Brain microvascular endothelial cell (primary cell): ENCODE measurements around the gene CBFA2T3.

Experiments used
- DNase-seq: peaks from one replicate; pipeline ENCODE4 v3.0.0-alpha.2; 2020
- H3K27ac ChIP-seq: fragments of 250-450 bp; sonication (Bioruptor Pico); 2 replicates; pipeline ENCODE4 v1.5.1; 2020; ENCODE audit warnings: mild to moderate bottlenecking, moderate library complexity
- H3K27me3 ChIP-seq: fragments of 250-450 bp; sonication (Bioruptor Pico); replicated peaks from 2 replicates; pipeline ENCODE4 v1.5.1; 2020; ENCODE audit warnings: mild to moderate bottlenecking
- H3K36me3 ChIP-seq: fragments of 250-450 bp; sonication (Bioruptor Pico); replicated peaks from 2 replicates; pipeline ENCODE4 v1.5.1; 2020; ENCODE audit warnings: mild to moderate bottlenecking
- H3K4me3 ChIP-seq: 2 replicates; pipeline ENCODE4 v1.5.1; 2011; ENCODE audit warnings: low read depth, mild to moderate bottlenecking, control low read depth, low read length, moderate library complexity
- in situ Hi-C: cut with HindIII; loops from 2 replicates; pipeline ENCODE4 v1.10.0; 2017; ENCODE audit warnings: low sequenced_read_pairs, low pct_ligation_motif_present
- TF ChIP-seq, protein P1 (sequence below): IDR thresholded peaks from 2 replicates; pipeline ENCODE4 v1.5.1; 2011; ENCODE audit warnings: low read depth, mild to moderate bottlenecking, moderate library complexity, low read length, control low read depth, inconsistent platforms; ENCODE audit errors: missing control alignments

The CBFA2T3 gene

DNA sequence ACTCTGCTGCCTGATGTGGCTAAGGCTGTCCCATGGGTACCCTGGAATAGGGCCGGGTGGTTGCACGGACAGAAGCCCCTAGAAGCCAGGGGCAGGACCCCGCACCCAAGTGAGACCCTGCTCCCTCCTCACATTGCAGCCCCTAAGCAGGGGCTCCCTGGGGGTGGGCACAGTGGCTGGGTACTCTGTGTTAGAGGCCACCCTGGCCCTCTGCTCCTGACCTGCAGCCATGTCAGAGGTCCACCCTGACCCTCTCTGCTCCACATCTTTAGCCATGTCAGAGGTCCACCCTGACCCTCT lies 2.1 kb downstream of the CBFA2T3 start:
- in situ Hi-C loops = no loop called here
- no peak overlapping the region for H3K27ac ChIP-seq
- H3K27me3 ChIP-seq = peaks cover 35% of the 10 kb centered on the region
- TF ChIP-seq, protein P1, sequence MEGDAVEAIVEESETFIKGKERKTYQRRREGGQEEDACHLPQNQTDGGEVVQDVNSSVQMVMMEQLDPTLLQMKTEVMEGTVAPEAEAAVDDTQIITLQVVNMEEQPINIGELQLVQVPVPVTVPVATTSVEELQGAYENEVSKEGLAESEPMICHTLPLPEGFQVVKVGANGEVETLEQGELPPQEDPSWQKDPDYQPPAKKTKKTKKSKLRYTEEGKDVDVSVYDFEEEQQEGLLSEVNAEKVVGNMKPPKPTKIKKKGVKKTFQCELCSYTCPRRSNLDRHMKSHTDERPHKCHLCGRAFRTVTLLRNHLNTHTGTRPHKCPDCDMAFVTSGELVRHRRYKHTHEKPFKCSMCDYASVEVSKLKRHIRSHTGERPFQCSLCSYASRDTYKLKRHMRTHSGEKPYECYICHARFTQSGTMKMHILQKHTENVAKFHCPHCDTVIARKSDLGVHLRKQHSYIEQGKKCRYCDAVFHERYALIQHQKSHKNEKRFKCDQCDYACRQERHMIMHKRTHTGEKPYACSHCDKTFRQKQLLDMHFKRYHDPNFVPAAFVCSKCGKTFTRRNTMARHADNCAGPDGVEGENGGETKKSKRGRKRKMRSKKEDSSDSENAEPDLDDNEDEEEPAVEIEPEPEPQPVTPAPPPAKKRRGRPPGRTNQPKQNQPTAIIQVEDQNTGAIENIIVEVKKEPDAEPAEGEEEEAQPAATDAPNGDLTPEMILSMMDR = no peak
- no peaks in the 10 kb centered on the region for H3K36me3 ChIP-seq
- no peak for DNase-seq
- no peak overlapping the region for H3K4me3 ChIP-seq

DNA sequence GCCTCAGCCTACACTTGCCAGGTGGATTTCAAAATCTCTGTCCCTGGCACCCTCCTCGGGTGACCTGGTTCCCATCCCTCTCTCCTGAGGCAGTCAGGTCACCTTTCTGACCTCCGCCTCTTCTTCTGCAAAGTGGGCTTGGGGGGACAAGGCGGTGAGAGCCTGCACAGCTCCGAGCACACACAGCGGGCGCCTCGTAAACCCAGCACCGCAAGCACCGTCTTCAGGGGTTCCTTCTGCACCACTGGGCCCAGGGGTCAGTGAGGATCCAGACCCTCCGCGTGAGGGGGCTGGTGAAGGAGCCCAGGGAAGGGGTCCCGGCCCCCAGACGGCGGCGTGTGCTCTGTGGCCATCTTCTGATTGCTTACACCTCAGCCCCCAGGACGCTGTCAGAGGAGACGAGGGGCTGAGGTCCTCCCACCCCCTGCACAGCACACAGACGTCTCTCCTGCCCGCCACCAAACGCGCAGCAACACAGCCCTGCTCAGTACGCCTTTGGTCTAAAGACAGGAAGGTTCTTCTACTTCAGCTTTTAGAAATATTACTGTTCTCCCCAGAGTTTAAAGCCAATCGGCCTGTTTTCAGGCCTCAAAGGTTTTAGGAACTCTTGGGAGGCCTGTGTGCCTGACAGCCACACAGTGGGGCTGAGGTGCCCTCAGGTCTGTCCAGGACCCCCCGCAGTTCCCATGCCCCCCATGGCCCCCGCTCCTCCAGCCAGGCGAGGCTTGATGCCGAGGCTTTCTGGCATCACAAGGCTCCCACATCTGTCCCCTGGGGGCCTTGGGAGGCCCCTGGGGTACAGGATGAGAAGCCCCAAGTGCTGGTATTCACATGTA lies 2.7 kb downstream of the CBFA2T3 start:
- DNase-seq = no peak
- no peak overlapping the region for H3K27ac ChIP-seq
- H3K36me3 ChIP-seq = no peaks in the 10 kb centered on the region
- in situ Hi-C loops = no loop called here
- H3K4me3 ChIP-seq = no peak overlapping the region
- H3K27me3 ChIP-seq = peaks cover 40% of the 10 kb centered on the region
- TF ChIP-seq, protein P1 = no peak

- no peak overlapping the region for H3K27ac ChIP-seq
- no peak overlapping the region for H3K4me3 ChIP-seq
- in situ Hi-C loops = no loop called here
Measured at GRCh38 chr16:88973415-88974050, 3.5 kb downstream of the CBFA2T3 start.

GRCh38 chr16:88973007-88973410 lies 4.0 kb downstream of the CBFA2T3 start:
- no peak overlapping the region for H3K4me3 ChIP-seq
- in situ Hi-C loops = no loop called here
- DNase-seq = no peak
- H3K27me3 ChIP-seq = peaks cover 51% of the 10 kb centered on the region
- no peaks in the 10 kb centered on the region for H3K36me3 ChIP-seq
- TF ChIP-seq, protein P1 = no peak
- H3K27ac ChIP-seq = no peak overlapping the region

More at GRCh38 chr16:88973415-88974050, 3.5 kb downstream of the CBFA2T3 start:
- Histone ChIP-seq H3K27me3 (peaks cover 46% of the 10 kb centered on the region), H3K36me3 (no peaks in the 10 kb centered on the region)
- TF ChIP-seq, protein P1 = no peak
- DNase-seq = no peak

- H3K27me3 ChIP-seq = peaks cover 51% of the 10 kb centered on the region
- DNase-seq = no peak
- in situ Hi-C loops = no loop called here
- no peak overlapping the region for H3K4me3 ChIP-seq
- H3K36me3 ChIP-seq = no peaks in the 10 kb centered on the region
- no peak overlapping the region for H3K27ac ChIP-seq
- TF ChIP-seq, protein P1 = no peak
Measured at GRCh38 chr16:88972349-88972748, 4.7 kb downstream of the CBFA2T3 start.
